WTC11 (cell line): Measurements from ENCODE around the gene EIF2D. TPM values are rescaled to one million over a fixed set of nuclear protein-coding genes. Genes with fewer than 3 reads are reported as not detected.

ENCODE experiments used
- ATAC-seq: fragments of 200-7000 bp; cut with Tn5 transposase; 2 replicates; pipeline ENCODE4 v1.10.0; 2021; ENCODE audit warnings: mild to moderate bottlenecking, moderate library complexity
- CTCF ChIA-PET: fragments of 300-600 bp; sonication (Branson Sonifier 250); formaldehyde crosslinking; loops from one replicate; lab custom pipeline; 2021; ENCODE audit warnings: antibody characterized with exemption; lab: Charles Lee
- POLR2A ChIA-PET: fragments of 350-600 bp; sonication (Branson Sonifier 250); formaldehyde crosslinking; loops from one replicate; lab custom pipeline; 2021; ENCODE audit warnings: antibody characterized with exemption; lab: Charles Lee
- DNase-seq: peaks from one replicate; pipeline ENCODE4 v3.0.0; 2021; ENCODE audit warnings: low spot score
- H3K27ac Mint-ChIP-seq: 2 replicates; pipeline ENCODE4 v1.8.0; 2021; ENCODE audit warnings: mixed read lengths
- H3K27me3 Mint-ChIP-seq: 2 replicates; pipeline ENCODE4 v1.8.0; 2021; ENCODE audit warnings: low read depth, mild to moderate bottlenecking, moderate library complexity, mixed read lengths
- H3K36me3 Mint-ChIP-seq: 2 replicates; pipeline ENCODE4 v1.8.0; 2021; ENCODE audit warnings: mixed read lengths
- H3K4me1 Mint-ChIP-seq: 2 replicates; pipeline ENCODE4 v1.8.0; 2022; ENCODE audit warnings: mixed read lengths
- H3K4me3 Mint-ChIP-seq: 2 replicates; pipeline ENCODE4 v1.8.0; 2021; ENCODE audit warnings: mild to moderate bottlenecking, moderate library complexity, mixed read lengths
- H3K9me3 Mint-ChIP-seq: 2 replicates; pipeline ENCODE4 v1.8.0; 2021; ENCODE audit warnings: mixed read lengths
- AR ChIP-seq: fragments of 250-450 bp; sonication (Bioruptor Pico); IDR thresholded peaks from 2 replicates; pipeline ENCODE4 v1.9.0; 2021; ENCODE audit warnings: mild to moderate bottlenecking
- CREM ChIP-seq: sonication (generic); formaldehyde crosslinking; IDR thresholded peaks from 2 replicates; pipeline ENCODE4 v1.8.1; 2022; ENCODE audit warnings: mild to moderate bottlenecking, missing genetic modification reagents, moderate library complexity
- ELF4 ChIP-seq: sonication (generic); formaldehyde crosslinking; IDR thresholded peaks from 2 replicates; pipeline ENCODE4 v1.8.1; 2022; ENCODE audit warnings: low read depth, mild to moderate bottlenecking, moderate library complexity, missing genetic modification reagents
- EMX1 ChIP-seq: fragments of 250-450 bp; sonication (Bioruptor Pico); IDR thresholded peaks from 2 replicates; pipeline ENCODE4 v1.8.0; 2021; ENCODE audit warnings: mild to moderate bottlenecking
- FOXK1 ChIP-seq: sonication (generic); formaldehyde crosslinking; IDR thresholded peaks from 2 replicates; pipeline ENCODE4 v1.8.0; 2022; ENCODE audit warnings: mild to moderate bottlenecking, moderate library complexity, missing genetic modification reagents
- GRHL2 ChIP-seq: fragments of 250-450 bp; sonication (Bioruptor Pico); IDR thresholded peaks from 2 replicates; pipeline ENCODE4 v1.8.0; 2022; ENCODE audit warnings: mild to moderate bottlenecking, moderate library complexity; ENCODE audit not compliant: insufficient replicate concordance, severe bottlenecking
- IRF1 ChIP-seq: sonication (generic); formaldehyde crosslinking; IDR thresholded peaks from 2 replicates; pipeline ENCODE4 v1.8.0; 2023; ENCODE audit warnings: missing genetic modification reagents
- IRF2 ChIP-seq: sonication (generic); formaldehyde crosslinking; IDR thresholded peaks from 2 replicates; pipeline ENCODE4 v1.8.0; 2022; ENCODE audit warnings: low read depth, missing genetic modification reagents, borderline replicate concordance
- JUN ChIP-seq: sonication (generic); formaldehyde crosslinking; IDR thresholded peaks from 2 replicates; pipeline ENCODE4 v1.8.0; 2023; ENCODE audit warnings: mild to moderate bottlenecking, missing genetic modification reagents
- KAT7 ChIP-seq: sonication (generic); formaldehyde crosslinking; IDR thresholded peaks from 2 replicates; pipeline ENCODE4 v1.8.1; 2023; ENCODE audit warnings: missing genetic modification reagents, mild to moderate bottlenecking, borderline replicate concordance
- MAX ChIP-seq: sonication (generic); formaldehyde crosslinking; IDR thresholded peaks from 2 replicates; pipeline ENCODE4 v1.8.0; 2022; ENCODE audit warnings: mild to moderate bottlenecking, missing genetic modification reagents
- MXD4 ChIP-seq: fragments of 250-450 bp; sonication (Bioruptor Pico); IDR thresholded peaks from 2 replicates; pipeline ENCODE4 v1.8.0; 2021; ENCODE audit warnings: mild to moderate bottlenecking, moderate library complexity, borderline replicate concordance
- NFATC4 ChIP-seq: fragments of 250-450 bp; sonication (Bioruptor Pico); IDR thresholded peaks from 2 replicates; pipeline ENCODE4 v1.9.0; 2021; ENCODE audit warnings: mild to moderate bottlenecking
- NR1H2 ChIP-seq: sonication (generic); formaldehyde crosslinking; IDR thresholded peaks from 2 replicates; pipeline ENCODE4 v1.9.0; 2021; ENCODE audit warnings: mild to moderate bottlenecking, moderate library complexity, missing genetic modification reagents
- RORB ChIP-seq: fragments of 250-450 bp; sonication (Bioruptor Pico); IDR thresholded peaks from 2 replicates; pipeline ENCODE4 v1.9.0; 2021; ENCODE audit warnings: mild to moderate bottlenecking
- SMAD4 ChIP-seq: sonication (generic); formaldehyde crosslinking; IDR thresholded peaks from 2 replicates; pipeline ENCODE4 v1.8.0; 2022; ENCODE audit warnings: mild to moderate bottlenecking, missing genetic modification reagents
- SP1 ChIP-seq: sonication (generic); formaldehyde crosslinking; conservative IDR thresholded peaks from 2 replicates; pipeline ENCODE4 v1.8.1; 2022; ENCODE audit warnings: missing genetic modification reagents
- TEAD4 ChIP-seq: sonication (generic); formaldehyde crosslinking; IDR thresholded peaks from 2 replicates; pipeline ENCODE4 v1.8.0; 2022; ENCODE audit warnings: mild to moderate bottlenecking, missing genetic modification reagents
- TP53 ChIP-seq: sonication (generic); formaldehyde crosslinking; IDR thresholded peaks from 2 replicates; pipeline ENCODE4 v1.8.1; 2023; ENCODE audit warnings: mild to moderate bottlenecking, missing genetic modification reagents
- ZNF423 ChIP-seq: fragments of 250-450 bp; sonication (Bioruptor Pico); IDR thresholded peaks from 2 replicates; pipeline ENCODE4 v2.1.2; 2022; ENCODE audit warnings: mild to moderate bottlenecking, moderate library complexity
- ZNF512 ChIP-seq: sonication (generic); formaldehyde crosslinking; IDR thresholded peaks from 2 replicates; pipeline ENCODE4 v1.8.1; 2022; ENCODE audit warnings: missing genetic modification reagents, borderline replicate concordance
- total RNA-seq: library from RNA; stranded (reverse); gene quantifications from 3 replicates; pipeline ENCODE4 v1.2.3, GENCODE V29; 2021
- TF ChIP-seq, protein P1 (sequence below): sonication (generic); formaldehyde crosslinking; IDR thresholded peaks from 2 replicates; pipeline ENCODE4 v1.8.1; 2023; ENCODE audit warnings: mild to moderate bottlenecking, moderate library complexity, missing genetic modification reagents
- TF ChIP-seq, protein P2 (sequence below): sonication (generic); formaldehyde crosslinking; IDR thresholded peaks from 2 replicates; pipeline ENCODE4 v1.8.0; 2022; ENCODE audit warnings: mild to moderate bottlenecking, missing genetic modification reagents

EIF2D gene
- total RNA-seq, 1 experiment from 2014 or later: 35.7 TPM

DNA sequence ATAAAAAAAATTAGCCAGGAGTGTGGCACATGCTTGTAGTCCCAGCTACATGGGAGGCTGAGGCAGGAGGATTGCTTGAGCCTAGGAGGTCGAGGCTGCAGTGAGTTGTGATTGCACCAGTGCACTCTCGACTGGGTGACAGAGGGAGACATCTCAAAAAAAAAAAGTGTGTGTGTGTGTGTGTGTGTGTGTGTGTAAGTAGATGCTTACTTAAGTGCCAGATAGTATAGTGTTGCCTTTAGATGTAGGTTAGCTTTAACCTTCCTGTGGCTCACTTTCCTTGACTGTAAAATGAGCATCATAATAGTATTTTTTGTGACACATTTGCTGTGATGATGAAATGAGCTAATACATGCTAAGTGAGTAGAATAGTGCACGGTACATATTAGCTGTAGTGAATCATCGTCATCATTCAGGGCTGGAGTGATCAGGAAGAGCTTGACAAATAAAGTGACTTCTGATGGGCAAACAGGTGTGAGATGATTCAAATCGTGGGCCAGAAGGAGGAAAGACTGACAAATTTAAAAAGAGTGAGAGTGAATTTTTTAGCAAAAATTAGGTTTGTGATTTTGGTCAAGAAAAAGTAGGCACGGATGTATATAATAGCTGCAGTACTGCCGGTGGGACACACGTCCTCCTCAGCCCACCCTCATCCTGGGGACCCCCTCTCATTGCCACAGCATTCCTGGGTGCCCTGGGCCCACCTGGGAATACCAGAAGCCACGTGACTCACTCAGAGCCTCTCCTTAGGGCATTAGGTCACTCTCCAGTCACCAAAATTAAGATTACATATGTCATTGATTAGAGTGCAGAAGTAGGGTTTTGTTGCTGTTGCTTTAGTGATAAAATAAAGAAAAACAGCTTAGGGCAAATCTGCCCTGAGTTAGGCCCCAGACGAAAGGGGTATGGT is 33.9 kb downstream of the EIF2D start:
- POLR2A ChIA-PET: no interaction called here
- H3K36me3 Mint-ChIP-seq: no peaks in the 10 kb centered on the region

GRCh38 chr1:206577626-206578025 is 34.6 kb downstream of the EIF2D start:
- Mint-ChIP-seq H3K36me3 (no peaks in the 10 kb centered on the region), H3K4me3 (no peak overlapping the region), H3K4me1 (peaks cover 6% of the 10 kb centered on the region; the same call in 1 of the 2 replicates), H3K27me3 (no peaks in the 10 kb centered on the region), H3K9me3 (no peaks in the 10 kb centered on the region), H3K27ac (no peak overlapping the region)
- POLR2A ChIA-PET: no interaction called here
- CTCF ChIA-PET: interaction anchor here (0.6 to 1.5 kb wide), 2 partner anchors 33 to 66 kb away, joined by 3 to 6 read pairs; no protein-coding TSS in a partner anchor
- ATAC-seq (no peak), DNase-seq (no peak)
- TF ChIP-seq CREM (no peak), ZNF512 (no peak), JUN (CRISPR knock-in tag) (no peak), EMX1 (no peak), NR1H2 (CRISPR knock-in tag) (no peak), RORB (CRISPR knock-in tag) (no peak), MAX (CRISPR knock-in tag) (no peak), NFATC4 (no peak)
- TF ChIP-seq, protein P1, sequence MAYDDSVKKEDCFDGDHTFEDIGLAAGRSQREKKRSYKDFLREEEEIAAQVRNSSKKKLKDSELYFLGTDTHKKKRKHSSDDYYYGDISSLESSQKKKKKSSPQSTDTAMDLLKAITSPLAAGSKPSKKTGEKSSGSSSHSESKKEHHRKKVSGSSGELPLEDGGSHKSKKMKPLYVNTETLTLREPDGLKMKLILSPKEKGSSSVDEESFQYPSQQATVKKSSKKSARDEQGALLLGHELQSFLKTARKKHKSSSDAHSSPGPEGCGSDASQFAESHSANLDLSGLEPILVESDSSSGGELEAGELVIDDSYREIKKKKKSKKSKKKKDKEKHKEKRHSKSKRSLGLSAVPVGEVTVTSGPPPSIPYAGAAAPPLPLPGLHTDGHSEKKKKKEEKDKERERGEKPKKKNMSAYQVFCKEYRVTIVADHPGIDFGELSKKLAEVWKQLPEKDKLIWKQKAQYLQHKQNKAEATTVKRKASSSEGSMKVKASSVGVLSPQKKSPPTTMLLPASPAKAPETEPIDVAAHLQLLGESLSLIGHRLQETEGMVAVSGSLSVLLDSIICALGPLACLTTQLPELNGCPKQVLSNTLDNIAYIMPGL (CRISPR knock-in tag): no peak
- TF ChIP-seq, protein P2, sequence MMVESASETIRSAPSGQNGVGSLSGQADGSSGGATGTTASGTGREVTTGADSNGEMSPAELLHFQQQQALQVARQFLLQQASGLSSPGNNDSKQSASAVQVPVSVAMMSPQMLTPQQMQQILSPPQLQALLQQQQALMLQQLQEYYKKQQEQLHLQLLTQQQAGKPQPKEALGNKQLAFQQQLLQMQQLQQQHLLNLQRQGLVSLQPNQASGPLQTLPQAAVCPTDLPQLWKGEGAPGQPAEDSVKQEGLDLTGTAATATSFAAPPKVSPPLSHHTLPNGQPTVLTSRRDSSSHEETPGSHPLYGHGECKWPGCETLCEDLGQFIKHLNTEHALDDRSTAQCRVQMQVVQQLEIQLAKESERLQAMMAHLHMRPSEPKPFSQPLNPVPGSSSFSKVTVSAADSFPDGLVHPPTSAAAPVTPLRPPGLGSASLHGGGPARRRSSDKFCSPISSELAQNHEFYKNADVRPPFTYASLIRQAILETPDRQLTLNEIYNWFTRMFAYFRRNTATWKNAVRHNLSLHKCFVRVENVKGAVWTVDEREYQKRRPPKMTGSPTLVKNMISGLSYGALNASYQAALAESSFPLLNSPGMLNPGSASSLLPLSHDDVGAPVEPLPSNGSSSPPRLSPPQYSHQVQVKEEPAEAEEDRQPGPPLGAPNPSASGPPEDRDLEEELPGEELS: no peak

More for the DNA sequence above, 33.9 kb downstream of the EIF2D start:
- CTCF ChIA-PET: interaction anchor here (0.5 to 1.5 kb wide), 6 partner anchors 33 to 106 kb away, joined by 3 to 6 read pairs (median 6); no protein-coding TSS in a partner anchor
- ATAC-seq: no peak
- no peak for DNase-seq
- Mint-ChIP-seq H3K4me3 (no peak overlapping the region), H3K27me3 (no peaks in the 10 kb centered on the region), H3K9me3 (no peaks in the 10 kb centered on the region), H3K27ac (no peak overlapping the region), H3K4me1 (peaks cover 7% of the 10 kb centered on the region; the same call in 1 of the 2 replicates)
- TF ChIP-seq AR (CRISPR knock-in tag): no peak
- TF ChIP-seq, protein P1 (CRISPR knock-in tag): no peak
- no peak for TF ChIP-seq TP53 (CRISPR knock-in tag)
- no peak for TF ChIP-seq MXD4 (CRISPR knock-in tag)
- TF ChIP-seq ZNF423 (CRISPR knock-in tag): no peak
- TF ChIP-seq FOXK1 (CRISPR knock-in tag): no peak
- TF ChIP-seq GRHL2: no peak
- TF ChIP-seq ELF4 (CRISPR knock-in tag): no peak
- no peak for TF ChIP-seq KAT7
- no peak for TF ChIP-seq IRF1 (CRISPR knock-in tag)
- no peak for TF ChIP-seq SP1 (CRISPR knock-in tag)
- TF ChIP-seq SMAD4 (CRISPR knock-in tag): no peak
- TF ChIP-seq TEAD4 (CRISPR knock-in tag): no peak
- TF ChIP-seq IRF2: no peak
- no peak for TF ChIP-seq NFATC4
